CD14-positive monocyte (primary cell): Measurements from ENCODE around the gene OR5H1. TPM values are rescaled to one million over a fixed set of nuclear protein-coding genes. Genes with fewer than 3 reads are reported as not detected.

ENCODE experiments used
- DNase-seq, 3 donors: peaks; one replicate each; pipeline ENCODE4 v3.0.0-alpha.2; 2011 to 2022
- H2AFZ ChIP-seq: 2 replicates; pipeline ENCODE4 v1.6.0; 2012; ENCODE audit warnings: mild to moderate bottlenecking, low read depth, low read length, inconsistent platforms; ENCODE audit not compliant: insufficient read depth, poor library complexity, severe bottlenecking
- H3K27ac ChIP-seq, 2 donors: 1 replicate in 1 of 2; 2 replicates in 1 of 2; pipeline ENCODE4 v1.5.1; 2012 to 2013; ENCODE audit warnings: low read length in 2 of 2, control low read depth in 1 of 2, inconsistent platforms in 1 of 2, low read depth in 1 of 2, mild to moderate bottlenecking in 1 of 2
- H3K27me3 ChIP-seq, 2 donors: one replicate each; pipeline versions ENCODE4 v1.6.0 to v1.6.1; 2011 to 2013; ENCODE audit warnings: low read length in 2 of 2; ENCODE audit not compliant: control insufficient read depth in 2 of 2, insufficient read depth in 2 of 2
- H3K36me3 ChIP-seq, 2 donors: replicated peaks in 1 of 2; 1 replicate in 1 of 2; 2 replicates in 1 of 2; pipeline versions ENCODE4 v1.5.1 to v1.6.1; 2012 to 2013; ENCODE audit warnings: low read length in 2 of 2, control low read depth in 1 of 2, inconsistent platforms in 1 of 2, mild to moderate bottlenecking in 1 of 2; ENCODE audit not compliant: insufficient read depth in 2 of 2, control insufficient read depth in 1 of 2
- H3K4me1 ChIP-seq, 2 donors: 1 replicate in 1 of 2; 2 replicates in 1 of 2; pipeline versions ENCODE4 v1.5.1 to v1.6.1; 2012 to 2013; ENCODE audit warnings: low read length in 2 of 2, control low read depth in 1 of 2, inconsistent platforms in 1 of 2, mild to moderate bottlenecking in 1 of 2, moderate library complexity in 1 of 2; ENCODE audit not compliant: insufficient read depth in 2 of 2, control insufficient read depth in 1 of 2
- H3K4me2 ChIP-seq: replicated peaks from 2 replicates; pipeline ENCODE3; 2012; ENCODE audit warnings: low read length, moderate library complexity, mild to moderate bottlenecking; ENCODE audit not compliant: poor library complexity, severe bottlenecking; ENCODE audit errors: extremely low read depth
- H3K4me3 ChIP-seq, 3 experiments: fragments of 200-600 bp in 1 of 3; sonication (generic) in 1 of 3; replicated peaks in 1 of 3; 1 replicate in 2 of 3; 2 replicates in 1 of 3; pipeline ENCODE4 v1.5.1; 2011 to 2013; ENCODE audit warnings: low read length in 3 of 3, mild to moderate bottlenecking in 3 of 3, control low read depth in 2 of 3, low read depth in 2 of 3, inconsistent platforms in 1 of 3, moderate library complexity in 1 of 3
- H3K79me2 ChIP-seq: 2 replicates; pipeline ENCODE4 v1.6.0; 2012; ENCODE audit warnings: mild to moderate bottlenecking, control low read depth, inconsistent platforms, low read length, moderate library complexity; ENCODE audit not compliant: insufficient read depth
- H3K9ac ChIP-seq: 2 replicates; pipeline ENCODE4 v1.6.0; 2017; ENCODE audit warnings: low read length, mild to moderate bottlenecking; ENCODE audit not compliant: insufficient read depth, poor library complexity, severe bottlenecking
- H3K9me3 ChIP-seq, 2 donors: replicated peaks in 1 of 2; 1 replicate in 1 of 2; 2 replicates in 1 of 2; pipeline versions ENCODE4 v1.5.1 to v1.6.1; 2012 to 2013; ENCODE audit warnings: low read length in 2 of 2, control low read depth in 1 of 2; ENCODE audit not compliant: control insufficient read depth in 1 of 2, insufficient read depth in 1 of 2
- H4K20me1 ChIP-seq: 2 replicates; pipeline ENCODE4 v1.6.0; 2012; ENCODE audit warnings: mild to moderate bottlenecking, low read length, control low read depth, moderate library complexity; ENCODE audit not compliant: insufficient read depth
- H3K27ac Mint-ChIP-seq, 7 donors: one replicate each; pipeline ENCODE4 v1.8.0; 2020; ENCODE audit warnings: mild to moderate bottlenecking in 7 of 7, mixed read lengths in 7 of 7, moderate library complexity in 6 of 7, inconsistent platforms in 2 of 7
- H3K27me3 Mint-ChIP-seq, 3 donors: one replicate each; pipeline ENCODE4 v1.8.0; 2021 to 2022; ENCODE audit warnings: low read depth in 3 of 3, mild to moderate bottlenecking in 3 of 3, mixed read lengths in 3 of 3, moderate library complexity in 3 of 3, inconsistent platforms in 1 of 3
- H3K36me3 Mint-ChIP-seq, 2 donors: one replicate each; pipeline ENCODE4 v1.8.0; 2020; ENCODE audit warnings: mixed read lengths in 2 of 2, inconsistent platforms in 1 of 2, mild to moderate bottlenecking in 1 of 2
- H3K4me1 Mint-ChIP-seq: one replicate; pipeline ENCODE4 v1.8.0; 2020; ENCODE audit warnings: mild to moderate bottlenecking, mixed read lengths
- H3K4me3 Mint-ChIP-seq, 2 donors: one replicate each; pipeline ENCODE4 v1.8.0; 2020; ENCODE audit warnings: mild to moderate bottlenecking in 2 of 2, mixed read lengths in 2 of 2, moderate library complexity in 1 of 2
- H3K9me3 Mint-ChIP-seq, 7 donors: one replicate each; pipeline ENCODE4 v1.8.0; 2020 to 2022; ENCODE audit warnings: mixed read lengths in 7 of 7, mild to moderate bottlenecking in 6 of 7, moderate library complexity in 6 of 7, inconsistent platforms in 2 of 7
- WGBS: methylation state at CpG from one replicate; pipeline ENCODE4 v1.1.5; 2013; ENCODE audit warnings: missing lambda C conversion rate; ENCODE audit not compliant: insufficient coverage; 5-methylcytosine and 5-hydroxymethylcytosine counted together
- intact Hi-C, 2 donors: fragments of 100-400 bp; cut with micrococcal nuclease; formaldehyde crosslinking; loops; one replicate each; pipeline versions ENCODE4 v1.15.0 to v1.15.1; 2023
- polyA plus RNA-seq, 3 donors: library from polyadenylated mRNA; depleted of rRNA in 1 of 3; unstranded in 2 of 3; stranded (reverse) in 1 of 3; fragments of 300-500 nt in 2 of 3; fragments of >200 nt in 1 of 3; fragmentation: Illumina TruSeq in 2 of 3; gene quantifications; 1 replicate in 2 of 3; 2 replicates in 1 of 3; pipeline ENCODE4 v1.2.3, GENCODE V29; 2012 to 2021
- TF ChIP-seq, protein P1 (sequence below): fragments of 200-600 bp; IDR thresholded peaks from one replicate; pipeline ENCODE4 v1.8.0; 2022; ENCODE audit warnings: antibody characterized with exemption, mild to moderate bottlenecking

The OR5H1 gene
- polyA plus RNA-seq, 3 donors: not detected

DNA sequence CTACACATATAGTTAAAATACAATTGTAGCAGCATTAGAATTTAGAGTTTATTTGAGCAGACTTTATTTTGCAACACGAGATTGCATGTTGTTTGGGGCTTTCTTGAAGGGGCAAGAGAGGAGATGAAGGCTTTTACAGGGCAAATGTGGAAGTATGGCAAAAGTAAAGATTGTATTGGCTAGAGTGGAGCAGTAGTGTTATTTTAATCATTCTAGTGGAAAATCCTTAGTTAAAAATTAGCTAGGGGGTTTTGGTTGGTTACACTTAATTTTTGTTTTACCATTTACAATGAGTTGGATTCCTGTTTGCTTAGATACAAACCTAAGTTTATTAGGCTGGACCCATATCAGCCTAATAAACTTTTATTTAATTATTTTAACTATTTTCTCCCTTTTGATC, 40.5 kb downstream of the OR5H1 start:
- H3K27ac ChIP-seq: no peak overlapping the region
- no peaks in the 10 kb centered on the region for H4K20me1 ChIP-seq
- no peak overlapping the region for H3K27ac Mint-ChIP-seq
- peaks cover 10% of the 10 kb centered on the region for H3K4me1 Mint-ChIP-seq
- peaks cover 0 to 9% of the 10 kb centered on the region in 2 donors for H3K4me1 ChIP-seq
- no peak overlapping the region for H3K4me3 ChIP-seq
- H3K36me3 ChIP-seq: no peaks in the 10 kb centered on the region
- H3K4me3 Mint-ChIP-seq: no peak overlapping the region
- no peak overlapping the region for H3K9ac ChIP-seq
- DNase-seq: no peak
- peaks cover 0 to 2% (median 2%) of the 10 kb centered on the region in 3 donors for H3K27me3 Mint-ChIP-seq
- H2AFZ ChIP-seq: no peak overlapping the region
- no peaks in the 10 kb centered on the region for H3K27me3 ChIP-seq
- intact Hi-C loops: no loop called here
- 43% methylated on average over 1 of the region's 1 CpG for WGBS
- H3K79me2 ChIP-seq: no peaks in the 10 kb centered on the region
- no peaks in the 10 kb centered on the region for H3K36me3 Mint-ChIP-seq
- H3K9me3 ChIP-seq: no peaks in the 10 kb centered on the region
- TF ChIP-seq, protein P1, sequence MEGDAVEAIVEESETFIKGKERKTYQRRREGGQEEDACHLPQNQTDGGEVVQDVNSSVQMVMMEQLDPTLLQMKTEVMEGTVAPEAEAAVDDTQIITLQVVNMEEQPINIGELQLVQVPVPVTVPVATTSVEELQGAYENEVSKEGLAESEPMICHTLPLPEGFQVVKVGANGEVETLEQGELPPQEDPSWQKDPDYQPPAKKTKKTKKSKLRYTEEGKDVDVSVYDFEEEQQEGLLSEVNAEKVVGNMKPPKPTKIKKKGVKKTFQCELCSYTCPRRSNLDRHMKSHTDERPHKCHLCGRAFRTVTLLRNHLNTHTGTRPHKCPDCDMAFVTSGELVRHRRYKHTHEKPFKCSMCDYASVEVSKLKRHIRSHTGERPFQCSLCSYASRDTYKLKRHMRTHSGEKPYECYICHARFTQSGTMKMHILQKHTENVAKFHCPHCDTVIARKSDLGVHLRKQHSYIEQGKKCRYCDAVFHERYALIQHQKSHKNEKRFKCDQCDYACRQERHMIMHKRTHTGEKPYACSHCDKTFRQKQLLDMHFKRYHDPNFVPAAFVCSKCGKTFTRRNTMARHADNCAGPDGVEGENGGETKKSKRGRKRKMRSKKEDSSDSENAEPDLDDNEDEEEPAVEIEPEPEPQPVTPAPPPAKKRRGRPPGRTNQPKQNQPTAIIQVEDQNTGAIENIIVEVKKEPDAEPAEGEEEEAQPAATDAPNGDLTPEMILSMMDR: no peak
- peaks cover 2 to 20% (median 10%) of the 10 kb centered on the region in 7 donors for H3K9me3 Mint-ChIP-seq
- no peak overlapping the region for H3K4me2 ChIP-seq

DNA sequence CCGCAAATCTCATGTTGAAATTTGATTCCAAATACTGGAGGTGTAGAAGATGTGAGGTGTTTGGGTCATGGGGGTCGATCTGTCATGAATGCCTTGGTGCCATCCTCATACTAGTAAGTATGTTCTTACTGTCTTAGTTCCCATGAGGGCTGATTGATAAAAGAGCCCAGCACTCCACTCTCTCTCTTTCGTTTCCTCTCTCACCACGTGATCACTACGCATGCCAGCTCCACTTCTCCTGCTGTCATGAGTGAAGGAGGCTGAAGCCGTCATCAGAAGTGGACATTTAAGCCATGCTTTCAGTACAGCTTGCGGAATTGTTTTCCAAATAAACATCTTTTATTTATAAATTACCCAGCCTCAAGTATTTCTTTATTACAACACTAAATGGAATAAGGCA, 42.1 kb downstream of the OR5H1 start:
- Histone ChIP-seq H3K27ac (no peak overlapping the region), H3K27me3 (no peaks in the 10 kb centered on the region), H3K4me1 (peaks cover 0 to 9% of the 10 kb centered on the region in 2 donors), H2AFZ (no peak overlapping the region), H3K79me2 (no peaks in the 10 kb centered on the region), H3K4me2 (no peak overlapping the region), H3K36me3 (no peaks in the 10 kb centered on the region), H3K9me3 (no peaks in the 10 kb centered on the region), H3K9ac (no peak overlapping the region), H3K4me3 (no peak overlapping the region), H4K20me1 (no peaks in the 10 kb centered on the region)
- no peak for DNase-seq
- no peaks in the 10 kb centered on the region for H3K36me3 Mint-ChIP-seq
- WGBS: 100% methylated on average over 1 of the region's 7 CpGs
- no peak overlapping the region for H3K27ac Mint-ChIP-seq
- H3K4me3 Mint-ChIP-seq: no peak overlapping the region
- peaks cover 10% of the 10 kb centered on the region for H3K4me1 Mint-ChIP-seq
- peaks cover 0 to 2% (median 2%) of the 10 kb centered on the region in 3 donors for H3K27me3 Mint-ChIP-seq
- peaks cover 2 to 31% (median 15%) of the 10 kb centered on the region in 7 donors for H3K9me3 Mint-ChIP-seq
- intact Hi-C loops: no loop called here
- TF ChIP-seq, protein P1: no peak
